ENCODE data around the gene SMYD3. TPM values are rescaled to one million over a fixed set of nuclear protein-coding genes. Genes with fewer than 3 reads are reported as not detected.
"Not testable (repeated sequence)": the region's sequence is repeated elsewhere in the genome, so short reads cannot be mapped to it uniquely, and the experiment has no call there.

The SMYD3 gene
- total RNA-seq, 1 donor from 2014 or later = 23.5 TPM

- DNase-seq = no peak
These were observed 90.8 kb downstream of the SMYD3 start for GRCh38 chr1:246416261-246416660.

- no peak for DNase-seq
These were observed 92.1 kb downstream of the SMYD3 start for GRCh38 chr1:246415028-246415427.

GRCh38 chr1:246413430-246413829, 93.6 kb downstream of the SMYD3 start:
- no peak for DNase-seq

- DNase-seq = peak; percentile 18
These were observed 103.0 kb downstream of the SMYD3 start for GRCh38 chr1:246404078-246404477.

- no peak for DNase-seq
These were observed 108.8 kb downstream of the SMYD3 start for GRCh38 chr1:246398126-246398813.

- no peak for DNase-seq
These were observed 110.0 kb downstream of the SMYD3 start for GRCh38 chr1:246397046-246397445.

- no peak for DNase-seq
These were observed 110.8 kb downstream of the SMYD3 start for GRCh38 chr1:246396322-246396721.

- DNase-seq = no peak
These were observed 113.0 kb downstream of the SMYD3 start for GRCh38 chr1:246394121-246394520.

GRCh38 chr1:246390855-246391254, 116.2 kb downstream of the SMYD3 start:
- no peak for DNase-seq

GRCh38 chr1:246384616-246385015, 122.5 kb downstream of the SMYD3 start:
- no peak for DNase-seq

GRCh38 chr1:246383791-246384190, 123.3 kb downstream of the SMYD3 start:
- no peak for DNase-seq

- DNase-seq = no peak
These were observed 123.9 kb downstream of the SMYD3 start for GRCh38 chr1:246383239-246383589.

- DNase-seq = no peak
These were observed 124.4 kb downstream of the SMYD3 start for GRCh38 chr1:246382589-246383238.

- DNase-seq = no peak
These were observed 125.6 kb downstream of the SMYD3 start for GRCh38 chr1:246381452-246381851.

- no peak for DNase-seq
These were observed 129.4 kb downstream of the SMYD3 start for GRCh38 chr1:246377625-246378153.

GRCh38 chr1:246373828-246374569, 133.1 kb downstream of the SMYD3 start:
- DNase-seq = no peak

GRCh38 chr1:246372559-246372958, 134.5 kb downstream of the SMYD3 start:
- peak; percentile 20 for DNase-seq

- DNase-seq = no peak
These were observed 140.0 kb downstream of the SMYD3 start for GRCh38 chr1:246367041-246367440.

- DNase-seq = no peak
These were observed 141.4 kb downstream of the SMYD3 start for GRCh38 chr1:246365708-246366107.

- DNase-seq = no peak
These were observed 142.6 kb downstream of the SMYD3 start for GRCh38 chr1:246364415-246364941.

- not testable (repeated sequence) for DNase-seq
These were observed 150.0 kb downstream of the SMYD3 start for GRCh38 chr1:246357014-246357598.

GRCh38 chr1:246355411-246356230, 151.5 kb downstream of the SMYD3 start:
- DNase-seq = no peak

All from tongue (tissue), 2 donors.